Keratinocyte (primary cell): Measurements from ENCODE around the gene TNFRSF19. TPM values are rescaled to one million over a fixed set of nuclear protein-coding genes. Genes with fewer than 3 reads are reported as not detected.

Experiments used
- DNase-seq: peaks from one replicate; pipeline ENCODE4 v3.0.0-alpha.2; 2011; ENCODE audit warnings: low read depth, missing footprints, low spot score
- FAIRE-seq: peaks from 2 replicates; lab custom pipeline; 2011; peaks lifted over from hg19 to GRCh38; lab: Jason Lieb, UNC
- H2AFZ ChIP-seq: 2 replicates; pipeline ENCODE4 v1.6.0; 2012; ENCODE audit warnings: low read length, control low read depth, inconsistent platforms; ENCODE audit not compliant: control insufficient read depth
- H3K27ac ChIP-seq: 2 replicates; pipeline ENCODE4 v1.5.1; 2011; ENCODE audit warnings: low read length; ENCODE audit not compliant: control insufficient read depth, insufficient read depth
- H3K27me3 ChIP-seq: 3 replicates; pipeline ENCODE4 v1.6.0; 2011; ENCODE audit warnings: low read length; ENCODE audit not compliant: control insufficient read depth, insufficient read depth; ENCODE audit errors: extremely low read depth
- H3K36me3 ChIP-seq, 2 experiments: 2 replicates in 1 of 2; 3 replicates in 1 of 2; pipeline ENCODE4 v1.5.1; 2011; ENCODE audit warnings: low read length in 2 of 2, mild to moderate bottlenecking in 1 of 2; ENCODE audit not compliant: control insufficient read depth in 2 of 2, insufficient read depth in 2 of 2; ENCODE audit errors: extremely low read depth in 1 of 2
- H3K4me1 ChIP-seq: 3 replicates; pipeline ENCODE4 v1.5.1; 2011; ENCODE audit warnings: low read length; ENCODE audit not compliant: control insufficient read depth, insufficient read depth; ENCODE audit errors: extremely low read depth
- H3K4me2 ChIP-seq: 3 replicates; pipeline ENCODE4 v1.6.0; 2011; ENCODE audit warnings: low read depth, low read length; ENCODE audit not compliant: control insufficient read depth, insufficient read depth; ENCODE audit errors: extremely low read depth
- H3K4me3 ChIP-seq, 3 experiments: fragments of 200-600 bp in 1 of 3; sonication (generic) in 1 of 3; 2 replicates in 2 of 3; 3 replicates in 1 of 3; pipeline ENCODE4 v1.5.1; 2011 to 2016; ENCODE audit warnings: low read length in 3 of 3, mild to moderate bottlenecking in 3 of 3, control low read depth in 2 of 3, inconsistent platforms in 1 of 3, low read depth in 1 of 3, mixed read lengths in 1 of 3, mixed run types in 1 of 3, moderate library complexity in 1 of 3; ENCODE audit not compliant: control insufficient read depth in 2 of 3, insufficient read depth in 2 of 3; ENCODE audit errors: extremely low read depth in 1 of 3
- H3K79me2 ChIP-seq: 2 replicates; pipeline ENCODE4 v1.6.0; 2012; ENCODE audit warnings: low read length; ENCODE audit not compliant: control insufficient read depth, insufficient read depth
- H3K9ac ChIP-seq: 3 replicates; pipeline ENCODE4 v1.6.0; 2011; ENCODE audit warnings: low read length; ENCODE audit not compliant: control insufficient read depth, insufficient read depth; ENCODE audit errors: extremely low read depth
- H3K9me1 ChIP-seq: 3 replicates; pipeline ENCODE4 v1.6.0; 2011; ENCODE audit warnings: low read length; ENCODE audit not compliant: control insufficient read depth, insufficient read depth; ENCODE audit errors: extremely low read depth
- H3K9me3 ChIP-seq: 2 replicates; pipeline ENCODE4 v1.5.1; 2012; ENCODE audit warnings: low read depth, low read length; ENCODE audit not compliant: control insufficient read depth
- H4K20me1 ChIP-seq: 3 replicates; pipeline ENCODE4 v1.6.0; 2011; ENCODE audit warnings: low read length; ENCODE audit not compliant: control insufficient read depth, insufficient read depth; ENCODE audit errors: extremely low read depth
- CTCF ChIP-seq, 3 experiments: IDR thresholded peaks in 1 of 3; conservative IDR thresholded peaks in 1 of 3; optimal IDR thresholded peaks in 1 of 3; 2 replicates in 2 of 3; 3 replicates in 1 of 3; pipeline versions ENCODE3 to v1.5.1; 2011; ENCODE audit warnings: low read length in 3 of 3, mild to moderate bottlenecking in 3 of 3, moderate library complexity in 2 of 3, control low read depth in 1 of 3, inconsistent platforms in 1 of 3; ENCODE audit not compliant: insufficient read depth in 2 of 3; ENCODE audit errors: extremely low read depth in 1 of 3
- EZH2 ChIP-seq: IDR thresholded peaks from one replicate; pipeline ENCODE4 v1.6.1; 2012; ENCODE audit warnings: inconsistent platforms, mild to moderate bottlenecking, low read length, moderate library complexity
- dilution Hi-C: fragments of 300-500 bp; cut with MboI; formaldehyde crosslinking; loops from one replicate; pipeline ENCODE4 v1.7.0; 2020; ENCODE audit warnings: low sequenced_read_pairs; ENCODE audit not compliant: extremely low pct_ligation_motif_present
- polyA plus RNA-seq, 5 experiments: library from polyadenylated mRNA; depleted of rRNA in 3 of 5; stranded (reverse) in 3 of 5; stranded (forward) in 1 of 5; unstranded in 1 of 5; fragments of >200 nt; gene quantifications; 1 replicate in 1 of 5; 2 replicates in 3 of 5; 3 replicates in 1 of 5; pipeline versions ENCODE4 v1.2.1 to v1.2.3, GENCODE V29; 2011 to 2012; ENCODE audit warnings: missing spikeins in 2 of 5, low read depth in 1 of 5, low replicate concordance in 1 of 5

TNFRSF19 gene
- polyA plus RNA-seq, 1 donor (not counting 4 experiments of a cell fraction or from before 2014, with no cell fraction given) = 1.8 TPM

GRCh38 chr13:23626700-23627099, 56.5 kb downstream of the TNFRSF19 start:
- H3K4me3 ChIP-seq = no peak overlapping the region
- H3K27ac ChIP-seq = no peak overlapping the region
- no peaks in the 10 kb centered on the region for H3K9me1 ChIP-seq
- no peak for FAIRE-seq
- TF ChIP-seq CTCF (optimal IDR thresholded peaks at IDR 0.05 in 1 of 3, IDR thresholded peaks at IDR 0.05 in 1 of 3, conservative IDR thresholded peaks at IDR 0.05 in 1 of 3; ENCODE audit: extremely low read depth in 1 of 3, insufficient read depth in 2 of 3, low read length in 3 of 3) (no peak), EZH2 (no peak)
- H3K4me1 ChIP-seq = no peaks in the 10 kb centered on the region
- dilution Hi-C loops = no loop called here
- H3K36me3 ChIP-seq = no peaks in the 10 kb centered on the region
- no peaks in the 10 kb centered on the region for H3K27me3 ChIP-seq
- H3K9ac ChIP-seq = no peak overlapping the region
- no peaks in the 10 kb centered on the region for H4K20me1 ChIP-seq
- no peak for DNase-seq
- H3K9me3 ChIP-seq = no peaks in the 10 kb centered on the region
- no peak overlapping the region for H2AFZ ChIP-seq
- H3K79me2 ChIP-seq = no peaks in the 10 kb centered on the region
- H3K4me2 ChIP-seq = no peak overlapping the region

GRCh38 chr13:23627410-23627809, 57.2 kb downstream of the TNFRSF19 start:
- TF ChIP-seq EZH2 (no peak), CTCF (optimal IDR thresholded peaks at IDR 0.05 in 1 of 3, IDR thresholded peaks at IDR 0.05 in 1 of 3, conservative IDR thresholded peaks at IDR 0.05 in 1 of 3; ENCODE audit: extremely low read depth in 1 of 3, insufficient read depth in 2 of 3, low read length in 3 of 3) (no peak)
- no peaks in the 10 kb centered on the region for H3K9me1 ChIP-seq
- dilution Hi-C loops = no loop called here
- no peaks in the 10 kb centered on the region for H3K9me3 ChIP-seq
- no peak overlapping the region for H2AFZ ChIP-seq
- H3K9ac ChIP-seq = no peak overlapping the region
- H3K4me1 ChIP-seq = no peaks in the 10 kb centered on the region
- H3K27me3 ChIP-seq = no peaks in the 10 kb centered on the region
- no peak overlapping the region for H3K4me3 ChIP-seq
- no peak overlapping the region for H3K27ac ChIP-seq
- no peak overlapping the region for H3K4me2 ChIP-seq
- H4K20me1 ChIP-seq = no peaks in the 10 kb centered on the region
- no peak for FAIRE-seq
- no peak for DNase-seq
- no peaks in the 10 kb centered on the region for H3K36me3 ChIP-seq
- no peaks in the 10 kb centered on the region for H3K79me2 ChIP-seq
